Hematopoietic multipotent progenitor cell treated with erythropoietin and hydrocortisone succinate and interleukin-3 and kit ligand, for 17 days (in vitro differentiated cells): ENCODE results near the gene PDE4D.
"Not testable (repeated sequence)": the region's sequence is repeated elsewhere in the genome, so short reads cannot be mapped to it uniquely, and the experiment has no call there.

ENCODE experiments used
- DNase-seq: peaks from one replicate; pipeline ENCODE4 v3.0.0-alpha.2; 2015; ENCODE audit warnings: low spot score

Gene PDE4D

GRCh38 chr5:59464969-59465368 is 428.6 kb downstream of the PDE4D start:
- no peak for DNase-seq

- DNase-seq, result not testable (repeated sequence)
Measured at GRCh38 chr5:59463618-59464166, 429.8 kb downstream of the PDE4D start.

- no peak for DNase-seq
Measured at GRCh38 chr5:59462956-59463355, 430.6 kb downstream of the PDE4D start.

- DNase-seq, result no peak
Measured at GRCh38 chr5:59460368-59461153, 433.0 kb downstream of the PDE4D start.

GRCh38 chr5:59458966-59459729 is 434.4 kb downstream of the PDE4D start:
- no peak for DNase-seq

GRCh38 chr5:59458321-59458720 is 435.2 kb downstream of the PDE4D start:
- DNase-seq, result no peak

- DNase-seq, result no peak
Measured at GRCh38 chr5:59449905-59450644, 443.5 kb downstream of the PDE4D start.

GRCh38 chr5:59446356-59446755 is 447.2 kb downstream of the PDE4D start:
- no peak for DNase-seq

GRCh38 chr5:59445741-59446140 is 447.8 kb downstream of the PDE4D start:
- DNase-seq, result no peak

- DNase-seq, result no peak
Measured at GRCh38 chr5:59439303-59439702, 454.2 kb downstream of the PDE4D start.

GRCh38 chr5:59437176-59437575 is 456.4 kb downstream of the PDE4D start:
- DNase-seq, result no peak

- DNase-seq, result no peak
Measured at GRCh38 chr5:59436364-59437148, 457.0 kb downstream of the PDE4D start.

GRCh38 chr5:59433174-59433573 is 460.4 kb downstream of the PDE4D start:
- DNase-seq, result no peak

GRCh38 chr5:59430066-59430685 is 463.4 kb downstream of the PDE4D start:
- DNase-seq, result no peak

- no peak for DNase-seq
Measured at GRCh38 chr5:59428391-59428790, 465.1 kb downstream of the PDE4D start.

GRCh38 chr5:59424515-59424914 is 469.0 kb downstream of the PDE4D start:
- no peak for DNase-seq

GRCh38 chr5:59423021-59423420 is 470.5 kb downstream of the PDE4D start:
- DNase-seq, result no peak

- no peak for DNase-seq
Measured at GRCh38 chr5:59421986-59422941, 471.3 kb downstream of the PDE4D start.

- DNase-seq, result no peak
Measured at GRCh38 chr5:59420596-59420995, 472.9 kb downstream of the PDE4D start.

GRCh38 chr5:59418808-59419207 is 474.7 kb downstream of the PDE4D start:
- no peak for DNase-seq
